Measurements from ENCODE around the gene HMGCL.
"Not testable (repeated sequence)": the region's sequence is repeated elsewhere in the genome, so short reads cannot be mapped to it uniquely, and the experiment has no call there.

The HMGCL gene

DNA sequence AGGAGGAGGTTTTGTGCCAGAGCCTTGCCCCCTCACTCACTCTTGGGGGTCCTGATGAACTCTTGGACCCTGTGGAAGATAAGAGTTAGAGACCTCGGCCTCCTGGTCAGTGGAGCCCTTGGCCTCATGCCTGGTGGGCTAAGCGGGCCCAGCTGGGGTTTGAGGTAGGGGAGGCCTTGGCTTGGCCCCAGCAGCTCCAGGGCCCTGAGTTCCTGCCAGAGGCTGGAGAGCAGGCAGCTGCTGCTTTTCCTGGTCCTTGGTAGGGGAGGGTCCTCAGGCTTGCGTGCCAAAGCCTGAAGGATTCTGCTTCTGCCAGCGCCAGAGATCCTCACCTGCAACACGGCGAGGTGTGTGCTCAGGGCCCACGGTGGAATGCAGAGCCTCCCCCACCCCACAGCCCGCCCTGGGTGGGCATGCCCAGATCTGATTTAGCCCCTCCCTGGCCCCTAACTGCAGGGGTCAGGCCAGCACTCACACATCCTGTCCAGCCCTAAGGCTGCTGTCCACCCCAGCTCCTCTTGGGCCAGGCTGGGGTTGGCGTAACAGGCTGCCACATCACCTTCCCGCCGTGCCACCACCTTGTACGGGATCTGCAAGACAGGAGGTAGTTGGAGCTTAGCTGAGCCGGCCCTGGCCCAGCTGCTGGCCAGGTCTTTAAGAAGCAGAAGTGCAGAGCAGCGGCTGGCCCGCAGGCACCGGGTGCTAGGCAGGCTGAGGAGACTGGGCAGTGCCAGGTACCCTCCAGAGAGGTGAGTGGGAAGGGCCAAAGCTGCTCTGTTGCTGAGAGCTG, 29.4 kb downstream of the HMGCL start:
- in situ Hi-C loops (cut with MboI; ENCODE audit: low pct_unique_long_range_greater_than_20kb, low sequenced_read_pairs, unreplicated experiment) = no loop called here
- no peak for DNase-seq (ENCODE audit: low spot score)
- TF ChIP-seq CTCF (IDR thresholded peaks at IDR 0.05; ENCODE audit: extremely low read depth, insufficient read depth, missing control alignments) = no peak

DNA sequence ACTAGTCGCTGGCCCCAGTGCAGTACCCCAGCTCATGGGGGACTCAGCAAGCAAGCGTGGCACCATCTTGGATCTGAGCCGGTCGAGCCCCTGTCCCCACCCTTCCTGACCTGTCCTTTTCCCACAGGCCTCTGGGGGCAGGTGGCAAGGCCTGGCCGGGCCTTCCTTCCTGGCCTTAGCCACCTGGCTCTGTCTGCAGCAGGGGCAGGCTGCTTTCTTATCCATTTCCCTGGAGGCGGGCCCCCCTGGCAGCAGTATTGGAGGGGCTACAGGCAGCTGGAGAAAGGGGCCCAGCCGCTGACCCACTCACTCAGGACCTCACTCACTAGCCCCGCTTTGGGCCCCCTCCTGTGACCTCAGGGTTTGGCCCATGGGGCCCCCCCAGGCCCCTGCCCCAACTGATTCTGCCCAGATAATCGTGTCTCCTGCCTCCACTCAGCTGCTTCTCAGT, 30.5 kb downstream of the HMGCL start:
- DNase-seq (ENCODE audit: low spot score); in situ Hi-C loops (cut with MboI; ENCODE audit: low pct_unique_long_range_greater_than_20kb, low sequenced_read_pairs, unreplicated experiment): not testable (repeated sequence)

DNA sequence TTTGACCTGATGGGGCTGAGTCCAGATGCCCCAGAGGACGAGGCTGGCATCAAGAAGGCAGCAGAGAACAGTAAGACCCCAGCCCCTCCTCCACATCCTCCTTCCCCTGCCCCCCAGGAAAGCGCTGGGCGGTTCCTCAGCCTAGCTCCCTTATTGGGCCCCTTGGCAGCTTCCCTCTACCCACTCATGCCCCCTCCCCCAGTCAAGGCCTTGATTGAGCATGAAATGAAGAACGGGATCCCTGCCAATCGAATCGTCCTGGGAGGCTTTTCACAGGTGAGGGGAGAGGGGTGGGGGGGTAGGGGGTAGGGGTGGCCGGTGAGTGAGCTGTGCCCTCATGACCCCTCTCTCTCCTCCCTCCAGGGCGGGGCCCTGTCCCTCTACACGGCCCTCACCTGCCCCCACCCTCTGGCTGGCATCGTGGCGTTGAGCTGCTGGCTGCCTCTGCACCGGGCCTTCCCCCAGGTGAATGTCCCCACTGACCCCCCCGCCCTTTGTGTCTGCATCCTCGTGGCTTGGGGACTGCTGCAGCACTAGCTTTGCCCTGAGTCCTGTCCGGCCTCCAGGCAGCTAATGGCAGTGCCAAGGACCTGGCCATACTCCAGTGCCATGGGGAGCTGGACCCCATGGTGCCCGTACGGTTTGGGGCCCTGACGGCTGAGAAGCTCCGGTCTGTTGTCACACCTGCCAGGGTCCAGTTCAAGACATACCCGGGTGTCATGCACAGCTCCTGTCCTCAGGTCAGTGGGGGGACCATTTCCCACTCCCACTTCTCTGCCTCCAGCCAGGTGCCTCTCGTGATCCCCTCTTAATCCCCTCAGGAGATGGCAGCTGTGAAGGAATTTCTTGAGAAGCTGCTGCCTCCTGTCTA, 31.1 kb downstream of the HMGCL start:
- no peak for TF ChIP-seq CTCF (IDR thresholded peaks at IDR 0.05; ENCODE audit: extremely low read depth, insufficient read depth, missing control alignments)
- in situ Hi-C loops (cut with MboI; ENCODE audit: low pct_unique_long_range_greater_than_20kb, low sequenced_read_pairs, unreplicated experiment) = no loop called here
- no peak for DNase-seq (ENCODE audit: low spot score)

GRCh38 chr1:23793018-23793781, 32.0 kb downstream of the HMGCL start:
- in situ Hi-C loops (cut with MboI; ENCODE audit: low pct_unique_long_range_greater_than_20kb, low sequenced_read_pairs, unreplicated experiment) = no loop called here
- peak; percentile 36 for DNase-seq (ENCODE audit: low spot score)
- TF ChIP-seq CTCF (IDR thresholded peaks at IDR 0.05; ENCODE audit: extremely low read depth, insufficient read depth, missing control alignments) = no peak

DNA sequence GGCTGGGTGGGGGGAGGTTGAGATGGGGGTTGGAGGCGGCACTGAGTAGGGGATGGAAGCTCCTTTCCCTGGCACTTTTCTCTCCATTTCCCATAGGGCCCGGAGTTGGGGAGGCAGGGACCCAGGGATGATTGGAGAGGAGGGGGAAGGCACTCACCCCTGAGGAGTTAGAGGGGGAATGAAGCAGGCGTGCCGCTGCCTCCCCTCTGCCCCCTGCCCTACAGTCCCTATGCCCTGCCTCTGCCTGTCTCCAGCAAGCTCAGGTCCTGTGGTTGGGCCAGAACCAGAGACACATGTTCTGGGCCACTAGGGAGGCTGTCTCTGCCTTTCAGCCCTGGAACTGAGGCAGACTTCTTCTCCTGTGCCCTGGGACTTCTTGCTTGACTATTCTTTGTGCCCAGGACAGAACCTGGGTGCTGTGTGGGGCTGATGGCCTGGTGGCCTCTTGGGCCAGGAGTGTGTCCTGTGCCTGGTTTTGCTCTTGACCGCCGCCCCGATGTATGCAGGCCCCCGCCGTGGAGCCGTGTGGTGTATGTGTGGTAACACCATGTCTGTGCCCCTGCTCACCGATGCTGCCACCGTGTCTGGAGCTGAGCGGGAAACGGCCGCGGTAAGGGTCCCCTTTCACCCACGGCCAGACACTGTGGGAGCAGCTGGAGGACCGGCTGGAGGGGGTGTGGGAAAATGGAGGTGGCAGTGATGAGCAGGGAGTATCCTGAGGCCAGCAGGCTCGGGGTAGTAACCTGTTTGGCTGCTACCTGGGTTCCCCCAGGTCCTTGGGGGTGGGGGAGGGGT, 32.9 kb downstream of the HMGCL start:
- no peak for DNase-seq (ENCODE audit: low spot score)
- in situ Hi-C loops (cut with MboI; ENCODE audit: low pct_unique_long_range_greater_than_20kb, low sequenced_read_pairs, unreplicated experiment) = no loop called here
- no peak for TF ChIP-seq CTCF (IDR thresholded peaks at IDR 0.05; ENCODE audit: extremely low read depth, insufficient read depth, missing control alignments)

DNA sequence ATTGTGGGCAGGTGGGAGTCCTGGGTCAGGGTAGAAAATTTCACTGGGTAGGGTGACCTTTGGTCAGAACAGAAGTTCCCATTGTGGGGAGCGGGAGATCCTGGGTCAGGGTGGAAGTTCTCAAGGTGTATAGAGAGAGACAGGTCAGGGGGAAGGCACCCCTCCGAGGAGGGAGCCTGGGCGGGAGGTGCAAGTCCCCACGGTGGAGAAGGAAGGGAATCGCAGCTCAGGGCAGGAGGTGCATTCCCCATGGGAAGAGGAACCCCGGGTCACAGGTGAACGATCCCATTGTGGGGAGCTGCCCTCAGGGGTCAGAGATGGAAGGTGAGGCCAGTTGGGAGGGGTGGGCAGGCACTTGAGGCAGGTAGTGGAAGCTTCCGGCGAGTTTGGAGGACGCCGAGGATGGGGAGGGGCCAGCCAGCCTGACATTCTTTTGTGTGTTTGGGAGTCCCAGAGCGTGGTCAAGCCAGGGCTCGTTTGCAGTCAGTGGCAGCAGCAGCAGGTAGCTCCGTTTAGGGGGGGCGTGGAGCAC, 33.6 kb downstream of the HMGCL start:
- no peak for TF ChIP-seq CTCF (IDR thresholded peaks at IDR 0.05; ENCODE audit: extremely low read depth, insufficient read depth, missing control alignments)
- in situ Hi-C loops (cut with MboI; ENCODE audit: low pct_unique_long_range_greater_than_20kb, low sequenced_read_pairs, unreplicated experiment) = no loop called here
- DNase-seq (ENCODE audit: low spot score) = peak; percentile 72
